Karpas-422 (cell line): ENCODE results near the gene MTTP. TPM values are rescaled to one million over a fixed set of nuclear protein-coding genes. Genes with fewer than 3 reads are reported as not detected.

Source experiments
- DNase-seq: peaks from one replicate; pipeline ENCODE4 v3.0.0-alpha.2; 2015
- H2AFZ ChIP-seq: fragments of 200-600 bp; sonication (generic); 2 replicates; pipeline ENCODE4 v1.6.1; 2014; ENCODE audit warnings: antibody characterized with exemption, low read length, mixed read lengths
- H3K27ac ChIP-seq: fragments of 200-600 bp; sonication (generic); 2 replicates; pipeline ENCODE4 v1.5.1; 2014; ENCODE audit warnings: mild to moderate bottlenecking, low read length, moderate library complexity
- H3K27me3 ChIP-seq: fragments of 200-600 bp; sonication (generic); 2 replicates; pipeline ENCODE4 v1.6.1; 2014; ENCODE audit warnings: low read length, mixed read lengths
- H3K36me3 ChIP-seq: fragments of 200-600 bp; sonication (generic); 2 replicates; pipeline ENCODE4 v1.6.1; 2014; ENCODE audit warnings: low read length, mixed read lengths; ENCODE audit not compliant: insufficient read depth
- H3K4me1 ChIP-seq: fragments of 200-600 bp; sonication (generic); 2 replicates; pipeline ENCODE4 v1.6.1; 2014; ENCODE audit warnings: mild to moderate bottlenecking, low read length, mixed read lengths
- H3K4me2 ChIP-seq: fragments of 200-600 bp; sonication (generic); 2 replicates; pipeline ENCODE4 v1.6.1; 2014; ENCODE audit warnings: low read length, low read depth, mild to moderate bottlenecking; ENCODE audit not compliant: poor library complexity, severe bottlenecking
- H3K4me3 ChIP-seq: fragments of 200-600 bp; sonication (generic); 2 replicates; pipeline ENCODE4 v1.5.1; 2014; ENCODE audit warnings: mild to moderate bottlenecking, antibody characterized with exemption, low read length, mixed read lengths
- H3K79me2 ChIP-seq: fragments of 200-600 bp; sonication (generic); 2 replicates; pipeline ENCODE4 v1.6.1; 2014; ENCODE audit warnings: mild to moderate bottlenecking, low read length, mixed read lengths
- H3K9ac ChIP-seq: fragments of 200-600 bp; sonication (generic); 2 replicates; pipeline ENCODE4 v1.6.0; 2014; ENCODE audit warnings: low read length
- H3K9me2 ChIP-seq: fragments of 200-600 bp; sonication (generic), shearing (Covaris generic); replicated peaks from 2 replicates; pipeline ENCODE4 v1.6.0; 2014; ENCODE audit warnings: mild to moderate bottlenecking, low read length, moderate library complexity; ENCODE audit not compliant: insufficient read depth
- H3K9me3 ChIP-seq: fragments of 300-700, 200-600 bp; sonication (generic); 2 replicates; pipeline ENCODE4 v1.6.1; 2014; ENCODE audit warnings: low read length, mixed read lengths
- H4K20me1 ChIP-seq: fragments of 200-600 bp; sonication (generic); 2 replicates; pipeline ENCODE4 v1.6.1; 2014; ENCODE audit warnings: mild to moderate bottlenecking, antibody characterized with exemption, low read length, low read depth; ENCODE audit not compliant: insufficient read depth
- total RNA-seq: library from RNA; depleted of rRNA; stranded (reverse); fragments of >200 nt; shearing (Covaris generic); gene quantifications from 2 replicates; pipeline ENCODE4 v1.2.3, GENCODE V29; 2014; ENCODE audit warnings: low replicate concordance

MTTP gene
- total RNA-seq, 1 experiment from 2014 or later = 0.22 TPM

- no peaks in the 10 kb centered on the region for H3K9me2 ChIP-seq
Measured at GRCh38 chr4:99552872-99553271, 21.8 kb upstream of the MTTP start.

GRCh38 chr4:99563310-99564186, 11.1 kb upstream of the MTTP start, which contains the start of gene TRMT10A:
TSS of gene TRMT10A (minus strand) at chr4:99564039. CDS start at chr4:99559338, 4,701 bp downstream.
- Histone ChIP-seq H3K27me3 (no peaks in the 10 kb centered on the region), H4K20me1 (no peaks in the 10 kb centered on the region), H3K4me1 (peaks cover 17% of the 10 kb centered on the region), H3K9me2 (no peaks in the 10 kb centered on the region), H3K9me3 (no peaks in the 10 kb centered on the region), H3K4me3 (peak within 1 kb of the TSS; percentile 85), H3K79me2 (peaks cover 7% of the 10 kb centered on the region), H2AFZ (peak within 1 kb of the TSS; percentile 97; the same call in 1 of the 2 replicates), H3K4me2 (peak within 1 kb of the TSS; percentile 88), H3K9ac (peak within 1 kb of the TSS; percentile 85), H3K36me3 (no peaks in the 10 kb centered on the region), H3K27ac (peak within 1 kb of the TSS; percentile 81)
- DNase-seq = peak; percentile 99

More at GRCh38 chr4:99552872-99553271, 21.8 kb upstream of the MTTP start:
- Histone ChIP-seq H3K9ac (no peak overlapping the region), H3K27ac (no peak overlapping the region), H3K36me3 (peaks cover 7% of the 10 kb centered on the region; the same call in 1 of the 2 replicates), H3K9me3 (no peaks in the 10 kb centered on the region), H3K4me2 (no peak overlapping the region), H3K4me3 (no peak overlapping the region), H2AFZ (no peak overlapping the region), H4K20me1 (no peaks in the 10 kb centered on the region), H3K27me3 (no peaks in the 10 kb centered on the region), H3K4me1 (no peaks in the 10 kb centered on the region), H3K79me2 (no peaks in the 10 kb centered on the region)
- DNase-seq = no peak

- Histone ChIP-seq H3K4me3 (peak overlapping the region; percentile 85), H3K4me1 (peaks cover 17% of the 10 kb centered on the region), H2AFZ (0 out of 2 replicates have a peak overlapping the region, but pooled peaks have one; percentile 97), H3K36me3 (no peaks in the 10 kb centered on the region), H3K9me3 (no peaks in the 10 kb centered on the region), H3K27ac (no peak overlapping the region), H3K79me2 (peaks cover 7% of the 10 kb centered on the region), H3K9ac (peak overlapping the region; percentile 85), H3K4me2 (peak overlapping the region; percentile 88), H3K9me2 (no peaks in the 10 kb centered on the region), H4K20me1 (no peaks in the 10 kb centered on the region), H3K27me3 (no peaks in the 10 kb centered on the region)
- no peak for DNase-seq
Measured at GRCh38 chr4:99564921-99565320, 9.7 kb upstream of the MTTP start.

- no peak for DNase-seq
- Histone ChIP-seq H4K20me1 (no peaks in the 10 kb centered on the region), H3K79me2 (no peaks in the 10 kb centered on the region), H3K9ac (no peak overlapping the region), H3K27ac (no peak overlapping the region), H3K9me3 (no peaks in the 10 kb centered on the region), H3K27me3 (no peaks in the 10 kb centered on the region), H3K9me2 (no peaks in the 10 kb centered on the region), H3K4me3 (no peak overlapping the region), H3K4me1 (peaks cover 30% of the 10 kb centered on the region), H3K4me2 (no peak overlapping the region), H2AFZ (no peak overlapping the region), H3K36me3 (no peaks in the 10 kb centered on the region)
Measured at GRCh38 chr4:99571883-99572282, 2.7 kb upstream of the MTTP start.

GRCh38 chr4:99572527-99573240, 1.9 kb upstream of the MTTP start:
- H3K27me3 ChIP-seq = no peaks in the 10 kb centered on the region
- peaks cover 30% of the 10 kb centered on the region for H3K4me1 ChIP-seq
- no peak for DNase-seq
- H3K79me2 ChIP-seq = no peaks in the 10 kb centered on the region
- peak overlapping the region; percentile 13 for H3K4me2 ChIP-seq
- no peak overlapping the region for H2AFZ ChIP-seq
- no peaks in the 10 kb centered on the region for H3K36me3 ChIP-seq
- H4K20me1 ChIP-seq = no peaks in the 10 kb centered on the region
- no peaks in the 10 kb centered on the region for H3K9me3 ChIP-seq
- no peak overlapping the region for H3K27ac ChIP-seq
- H3K9me2 ChIP-seq = no peaks in the 10 kb centered on the region
- no peak overlapping the region for H3K4me3 ChIP-seq
- no peak overlapping the region for H3K9ac ChIP-seq

- no peaks in the 10 kb centered on the region for H3K9me3 ChIP-seq
- H3K9me2 ChIP-seq = no peaks in the 10 kb centered on the region
- no peak overlapping the region for H3K9ac ChIP-seq
- no peaks in the 10 kb centered on the region for H3K36me3 ChIP-seq
- no peak overlapping the region for H2AFZ ChIP-seq
- H3K27me3 ChIP-seq = no peaks in the 10 kb centered on the region
- peaks cover 30% of the 10 kb centered on the region for H3K4me1 ChIP-seq
- no peak for DNase-seq
- no peak overlapping the region for H3K4me2 ChIP-seq
- H4K20me1 ChIP-seq = no peaks in the 10 kb centered on the region
- no peak overlapping the region for H3K4me3 ChIP-seq
- H3K79me2 ChIP-seq = no peaks in the 10 kb centered on the region
- no peak overlapping the region for H3K27ac ChIP-seq
Measured at GRCh38 chr4:99573735-99574368, 772 bp upstream of the MTTP start.

GRCh38 chr4:99578714-99579113, 4.1 kb downstream of the MTTP start:
- H3K27me3 ChIP-seq = no peaks in the 10 kb centered on the region
- no peaks in the 10 kb centered on the region for H4K20me1 ChIP-seq
- no peaks in the 10 kb centered on the region for H3K36me3 ChIP-seq
- H3K27ac ChIP-seq = no peak overlapping the region
- no peak for DNase-seq
- no peak overlapping the region for H3K4me2 ChIP-seq
- H3K9me2 ChIP-seq = no peaks in the 10 kb centered on the region
- peaks cover 16% of the 10 kb centered on the region for H3K4me1 ChIP-seq
- no peak overlapping the region for H3K9ac ChIP-seq
- no peak overlapping the region for H3K4me3 ChIP-seq
- no peaks in the 10 kb centered on the region for H3K9me3 ChIP-seq
- no peaks in the 10 kb centered on the region for H3K79me2 ChIP-seq
- H2AFZ ChIP-seq = no peak overlapping the region

- Histone ChIP-seq H3K9ac (no peak overlapping the region), H3K27ac (no peak overlapping the region), H3K4me1 (peaks cover 10% of the 10 kb centered on the region), H3K9me3 (no peaks in the 10 kb centered on the region), H2AFZ (no peak overlapping the region), H3K79me2 (no peaks in the 10 kb centered on the region), H3K36me3 (no peaks in the 10 kb centered on the region), H4K20me1 (no peaks in the 10 kb centered on the region), H3K4me3 (no peak overlapping the region), H3K9me2 (no peaks in the 10 kb centered on the region), H3K27me3 (no peaks in the 10 kb centered on the region), H3K4me2 (no peak overlapping the region)
- DNase-seq = no peak
Measured at GRCh38 chr4:99585516-99585915, 10.9 kb downstream of the MTTP start.
